ENCODE data around the gene GLIS1. TPM values are rescaled to one million over a fixed set of nuclear protein-coding genes. Genes with fewer than 3 reads are reported as not detected.

Gene GLIS1
- total RNA-seq, 1 experiment from 2014 or later, result 0.28 TPM

DNA sequence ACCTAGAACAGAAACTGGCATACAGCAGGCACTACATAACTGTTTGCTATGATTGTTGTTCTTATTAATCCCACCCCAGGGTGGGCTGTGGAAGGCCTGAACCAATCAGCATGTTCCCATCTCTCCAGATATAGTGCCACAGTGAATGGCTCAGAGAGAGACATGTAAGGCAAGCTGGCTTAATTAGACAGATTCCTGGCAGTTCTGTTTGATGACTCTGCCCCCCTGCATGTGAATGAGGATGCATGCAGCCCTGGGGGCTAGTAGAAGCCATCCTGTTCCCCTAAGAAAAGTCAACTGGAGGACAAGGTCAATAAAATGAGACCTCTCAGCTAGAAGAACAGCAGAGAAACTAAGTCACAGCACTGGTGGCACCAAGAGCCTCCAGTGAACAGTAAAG, 130.3 kb downstream of the GLIS1 start:
- Histone ChIP-seq H3T11ph (ENCODE audit: low read length) (no peak overlapping the region), H3K27me3 (ENCODE audit: insufficient read depth, low read length) (no peaks in the 10 kb centered on the region), H3K14ac (ENCODE audit: insufficient read depth, low read length) (no peak overlapping the region), H4K8ac (replicated peaks; ENCODE audit: insufficient read length, low read depth, low read length) (no peak overlapping the region), H3K56ac (ENCODE audit: insufficient read length, low read depth, low read length) (no peak overlapping the region), H3K79me2 (ENCODE audit: insufficient read depth, low read length) (no peaks in the 10 kb centered on the region), H3K4ac (ENCODE audit: low read depth, low read length) (no peak overlapping the region), H3K23me2 (ENCODE audit: insufficient read length, low read depth, low read length, poor library complexity, severe bottlenecking) (no peaks in the 10 kb centered on the region), H3K18ac (ENCODE audit: insufficient read length, low read depth, low read length) (no peak overlapping the region), H2BK15ac (ENCODE audit: low read depth, low read length) (no peak overlapping the region), H4K5ac (ENCODE audit: insufficient read length, low read depth, low read length) (no peak overlapping the region), H2AK5ac (ENCODE audit: insufficient read length, low read length) (no peak overlapping the region), H4K91ac (ENCODE audit: insufficient read length, low read depth, low read length) (no peak overlapping the region), H3K9me3 (ENCODE audit: control insufficient read depth, low read depth, low read length) (peaks cover 8% of the 10 kb centered on the region), H2BK120ac (ENCODE audit: low read depth, low read length, poor library complexity, severe bottlenecking) (no peak overlapping the region), H2BK5ac (ENCODE audit: insufficient read length, low read length) (no peak overlapping the region), H4K20me1 (ENCODE audit: control insufficient read depth, insufficient read depth, insufficient read length) (no peaks in the 10 kb centered on the region), H3K4me1 (ENCODE audit: insufficient read depth, low read length) (no peaks in the 10 kb centered on the region; the same call in 1 of the 2 replicates), H3K4me2 (ENCODE audit: insufficient read depth, insufficient read length, low read length) (no peak overlapping the region), H3K9ac (ENCODE audit: extremely low read depth, insufficient read length, low read length) (no peak overlapping the region), H3K27ac (ENCODE audit: insufficient read length, low read depth, low read length) (no peak overlapping the region), H3K23ac (ENCODE audit: insufficient read length, low read depth, low read length) (no peak overlapping the region), H2BK20ac (ENCODE audit: low read depth, low read length, poor library complexity, severe bottlenecking) (no peak overlapping the region), H2BK12ac (ENCODE audit: insufficient read length, low read depth, low read length) (no peak overlapping the region), H3K79me1 (ENCODE audit: insufficient read depth, low read depth, low read length, poor library complexity, severe bottlenecking) (no peaks in the 10 kb centered on the region), H2AFZ (ENCODE audit: low read length) (no peak overlapping the region)
- TF ChIP-seq, protein P1, sequence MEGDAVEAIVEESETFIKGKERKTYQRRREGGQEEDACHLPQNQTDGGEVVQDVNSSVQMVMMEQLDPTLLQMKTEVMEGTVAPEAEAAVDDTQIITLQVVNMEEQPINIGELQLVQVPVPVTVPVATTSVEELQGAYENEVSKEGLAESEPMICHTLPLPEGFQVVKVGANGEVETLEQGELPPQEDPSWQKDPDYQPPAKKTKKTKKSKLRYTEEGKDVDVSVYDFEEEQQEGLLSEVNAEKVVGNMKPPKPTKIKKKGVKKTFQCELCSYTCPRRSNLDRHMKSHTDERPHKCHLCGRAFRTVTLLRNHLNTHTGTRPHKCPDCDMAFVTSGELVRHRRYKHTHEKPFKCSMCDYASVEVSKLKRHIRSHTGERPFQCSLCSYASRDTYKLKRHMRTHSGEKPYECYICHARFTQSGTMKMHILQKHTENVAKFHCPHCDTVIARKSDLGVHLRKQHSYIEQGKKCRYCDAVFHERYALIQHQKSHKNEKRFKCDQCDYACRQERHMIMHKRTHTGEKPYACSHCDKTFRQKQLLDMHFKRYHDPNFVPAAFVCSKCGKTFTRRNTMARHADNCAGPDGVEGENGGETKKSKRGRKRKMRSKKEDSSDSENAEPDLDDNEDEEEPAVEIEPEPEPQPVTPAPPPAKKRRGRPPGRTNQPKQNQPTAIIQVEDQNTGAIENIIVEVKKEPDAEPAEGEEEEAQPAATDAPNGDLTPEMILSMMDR (conservative IDR thresholded peaks at IDR 0.05), result no peak
- Mint-ChIP-seq H3K9me3 (peaks cover 19% of the 10 kb centered on the region in 2 experiments), H3K27me3 (ENCODE audit: low read depth) (peaks cover 26% of the 10 kb centered on the region), H3K36me3 (ENCODE audit: insufficient read depth in 1 of 3, low read depth in 3 of 3) (peaks cover 2 to 17% (median 7%) of the 10 kb centered on the region in 3 experiments; a peak in 5 of 7 replicates), H3K4me1 (peaks cover 8 to 14% of the 10 kb centered on the region in 2 experiments), H3K27ac (no peak overlapping the region), H3K4me3 (no peak overlapping the region)
- DNase-seq, result no peak
